ENCODE results near the gene FHOD3.

FHOD3 gene

GRCh38 chr18:36567800-36568199, 270.3 kb downstream of the FHOD3 start:
- no peak for DNase-seq

- DNase-seq, result no peak
These were observed 271.0 kb downstream of the FHOD3 start for GRCh38 chr18:36568487-36568886.

- peak; percentile 18 for DNase-seq
These were observed 274.8 kb downstream of the FHOD3 start for GRCh38 chr18:36572135-36572856.

GRCh38 chr18:36576339-36576738, 278.8 kb downstream of the FHOD3 start:
- DNase-seq, result no peak

GRCh38 chr18:36578871-36579710, 281.6 kb downstream of the FHOD3 start:
- DNase-seq, result no peak

- no peak for DNase-seq
These were observed 282.8 kb downstream of the FHOD3 start for GRCh38 chr18:36580266-36580665.

GRCh38 chr18:36580874-36581750, 283.6 kb downstream of the FHOD3 start:
- DNase-seq, result no peak

- no peak for DNase-seq
These were observed 285.7 kb downstream of the FHOD3 start for GRCh38 chr18:36582988-36583745.

GRCh38 chr18:36589857-36590543, 292.5 kb downstream of the FHOD3 start:
- no peak for DNase-seq

- DNase-seq, result no peak
These were observed 293.4 kb downstream of the FHOD3 start for GRCh38 chr18:36590621-36591580.

GRCh38 chr18:36592282-36592681, 294.8 kb downstream of the FHOD3 start:
- no peak for DNase-seq

- DNase-seq, result no peak
These were observed 295.5 kb downstream of the FHOD3 start for GRCh38 chr18:36593001-36593400.

- DNase-seq, result no peak
These were observed 296.1 kb downstream of the FHOD3 start for GRCh38 chr18:36593641-36594040.

GRCh38 chr18:36594621-36595020, 297.1 kb downstream of the FHOD3 start:
- DNase-seq, result no peak

- DNase-seq, result no peak
These were observed 297.7 kb downstream of the FHOD3 start for GRCh38 chr18:36595046-36595817.

GRCh38 chr18:36595818-36596215, 298.3 kb downstream of the FHOD3 start:
- DNase-seq, result no peak

GRCh38 chr18:36597636-36598035, 300.1 kb downstream of the FHOD3 start:
- DNase-seq, result no peak

GRCh38 chr18:36600548-36600947, 303.0 kb downstream of the FHOD3 start:
- DNase-seq, result no peak

GRCh38 chr18:36601316-36601715, 303.8 kb downstream of the FHOD3 start:
- no peak for DNase-seq

GRCh38 chr18:36602071-36602470, 304.6 kb downstream of the FHOD3 start:
- DNase-seq, result no peak

Measured in CD4-positive, alpha-beta T cell treated with Interleukin-10 for 1 hour (primary cell).